ENCODE data around the gene SLC25A36.

The SLC25A36 gene

GRCh38 chr3:141000027-141000663, 58.5 kb downstream of the SLC25A36 start:
- peak; percentile 47 for DNase-seq

- DNase-seq: no peak
Measured at GRCh38 chr3:141000686-141001085, 59.0 kb downstream of the SLC25A36 start.

- no peak for DNase-seq
Measured at GRCh38 chr3:141006344-141006743, 64.7 kb downstream of the SLC25A36 start.

GRCh38 chr3:141009496-141009895, 67.9 kb downstream of the SLC25A36 start:
- no peak for DNase-seq

- DNase-seq: peak; percentile 67
Measured at GRCh38 chr3:141011232-141011996, 69.8 kb downstream of the SLC25A36 start.

GRCh38 chr3:141011997-141012262, 70.3 kb downstream of the SLC25A36 start:
- no peak for DNase-seq

- DNase-seq: no peak
Measured at GRCh38 chr3:141012571-141012970, 70.9 kb downstream of the SLC25A36 start.

GRCh38 chr3:141015481-141015880, 73.8 kb downstream of the SLC25A36 start:
- DNase-seq: no peak

GRCh38 chr3:141017366-141018322, 76.0 kb downstream of the SLC25A36 start:
- peak; percentile 35 for DNase-seq

GRCh38 chr3:141019244-141019643, 77.6 kb downstream of the SLC25A36 start:
- no peak for DNase-seq

GRCh38 chr3:141020143-141020830, 78.7 kb downstream of the SLC25A36 start:
- DNase-seq: no peak

- DNase-seq: no peak
Measured at GRCh38 chr3:141021261-141021660, 79.6 kb downstream of the SLC25A36 start.

Measured in CD4-positive, alpha-beta T cell treated with Interleukin-17A for 1 hour (primary cell).